H7 (cell line): Measurements from ENCODE around the gene TBC1D10A. TPM values are rescaled to one million over a fixed set of nuclear protein-coding genes. Genes with fewer than 3 reads are reported as not detected.

ENCODE experiments used
- DNase-seq: peaks from one replicate; pipeline ENCODE4 v3.0.0; 2012
- H3K27me3 ChIP-seq: 2 replicates; pipeline ENCODE4 v1.6.0; 2011; ENCODE audit warnings: mild to moderate bottlenecking, low read length; ENCODE audit not compliant: control insufficient read depth, insufficient read depth
- H3K36me3 ChIP-seq: replicated peaks from 2 replicates; pipeline ENCODE4 v1.5.1; 2011; ENCODE audit warnings: low read length; ENCODE audit not compliant: control insufficient read depth, insufficient read depth
- H3K4me3 ChIP-seq: 2 replicates; pipeline ENCODE4 v1.5.1; 2011; ENCODE audit warnings: low read depth, mild to moderate bottlenecking, control low read depth, low read length, moderate library complexity; ENCODE audit not compliant: insufficient read depth
- total RNA-seq: library from RNA; depleted of rRNA; stranded (reverse); fragments of >200 nt; shearing (Covaris generic); gene quantifications from 2 replicates; pipeline ENCODE4 v1.2.3, GENCODE V29; 2014

TBC1D10A gene
- total RNA-seq, 1 experiment from 2014 or later = 12.6 TPM

- DNase-seq = no peak
- H3K36me3 ChIP-seq = no peaks in the 10 kb centered on the region; the same call in 1 of the 2 replicates
- H3K4me3 ChIP-seq = no peak overlapping the region
- no peaks in the 10 kb centered on the region for H3K27me3 ChIP-seq
These were observed 7.8 kb downstream of the TBC1D10A start for GRCh38 chr22:30318799-30319419.

- no peak for DNase-seq
- Histone ChIP-seq H3K4me3 (no peak overlapping the region), H3K27me3 (no peaks in the 10 kb centered on the region), H3K36me3 (no peaks in the 10 kb centered on the region; the same call in 1 of the 2 replicates)
These were observed 9.0 kb downstream of the TBC1D10A start for GRCh38 chr22:30317778-30318177.

- H3K36me3 ChIP-seq = no peaks in the 10 kb centered on the region; the same call in 1 of the 2 replicates
- no peak overlapping the region for H3K4me3 ChIP-seq
- H3K27me3 ChIP-seq = no peaks in the 10 kb centered on the region
- no peak for DNase-seq
These were observed 10.7 kb downstream of the TBC1D10A start for GRCh38 chr22:30315962-30316576.

GRCh38 chr22:30314915-30315314 lies 11.8 kb downstream of the TBC1D10A start:
- DNase-seq = no peak
- H3K4me3 ChIP-seq = no peak overlapping the region

GRCh38 chr22:30313527-30314363 lies 13.0 kb downstream of the TBC1D10A start:
- no peak for DNase-seq

More at GRCh38 chr22:30314915-30315314, 11.8 kb downstream of the TBC1D10A start:
- H3K27me3 ChIP-seq = no peaks in the 10 kb centered on the region
- no peaks in the 10 kb centered on the region; the same call in 1 of the 2 replicates for H3K36me3 ChIP-seq

GRCh38 chr22:30312053-30312452 lies 14.7 kb downstream of the TBC1D10A start:
- no peak for DNase-seq
- Histone ChIP-seq H3K27me3 (no peaks in the 10 kb centered on the region), H3K4me3 (no peak overlapping the region), H3K36me3 (no peaks in the 10 kb centered on the region)

More at GRCh38 chr22:30313527-30314363, 13.0 kb downstream of the TBC1D10A start:
- no peaks in the 10 kb centered on the region for H3K36me3 ChIP-seq
- no peak overlapping the region for H3K4me3 ChIP-seq
- H3K27me3 ChIP-seq = no peaks in the 10 kb centered on the region

- DNase-seq = peak; percentile 56
- no peaks in the 10 kb centered on the region for H3K36me3 ChIP-seq
- H3K27me3 ChIP-seq = no peaks in the 10 kb centered on the region
- no peak overlapping the region for H3K4me3 ChIP-seq
These were observed 15.6 kb downstream of the TBC1D10A start for GRCh38 chr22:30310881-30311771.

- Histone ChIP-seq H3K36me3 (no peaks in the 10 kb centered on the region), H3K27me3 (no peaks in the 10 kb centered on the region), H3K4me3 (no peak overlapping the region)
- no peak for DNase-seq
These were observed 16.6 kb downstream of the TBC1D10A start for GRCh38 chr22:30309951-30310741.

- DNase-seq = no peak
- H3K27me3 ChIP-seq = no peaks in the 10 kb centered on the region
- no peaks in the 10 kb centered on the region for H3K36me3 ChIP-seq
- no peak overlapping the region for H3K4me3 ChIP-seq
These were observed 18.1 kb downstream of the TBC1D10A start for GRCh38 chr22:30308518-30309230.

GRCh38 chr22:30308093-30308492 lies 18.6 kb downstream of the TBC1D10A start:
- H3K4me3 ChIP-seq = no peak overlapping the region
- DNase-seq = no peak
- no peaks in the 10 kb centered on the region for H3K27me3 ChIP-seq
- H3K36me3 ChIP-seq = no peaks in the 10 kb centered on the region

GRCh38 chr22:30307041-30307574 lies 19.6 kb downstream of the TBC1D10A start:
- DNase-seq = no peak
- no peaks in the 10 kb centered on the region for H3K27me3 ChIP-seq
- H3K4me3 ChIP-seq = no peak overlapping the region
- H3K36me3 ChIP-seq = no peaks in the 10 kb centered on the region

GRCh38 chr22:30306627-30307011 lies 20.1 kb downstream of the TBC1D10A start:
- DNase-seq = no peak

More at GRCh38 chr22:30306627-30307011, 20.1 kb downstream of the TBC1D10A start:
- no peaks in the 10 kb centered on the region for H3K27me3 ChIP-seq
- H3K4me3 ChIP-seq = no peak overlapping the region
- no peaks in the 10 kb centered on the region for H3K36me3 ChIP-seq
